OCI-LY7 (cell line): ENCODE data around the gene FAM170B. TPM values are rescaled to one million over a fixed set of nuclear protein-coding genes. Genes with fewer than 3 reads are reported as not detected.
A peak's percentile ranks its signal among the peaks of the same experiment; 100 is the strongest.

ENCODE experiments used
- BruUV-seq: library from RNA; stranded (reverse); fragments of 400-500 nt; replicated peaks from 2 replicates; lab custom pipeline; 2021; lab: Mats Ljungman, UMichigan
- CTCF ChIA-PET: fragments of 300-600 bp; sonication (Branson Sonifier 250); formaldehyde crosslinking; loops from one replicate; lab custom pipeline; 2022; ENCODE audit warnings: antibody characterized with exemption; ENCODE audit not compliant: unreplicated experiment; lab: Charles Lee
- POLR2A ChIA-PET: fragments of 300-600 bp; sonication (Branson Sonifier 250); formaldehyde crosslinking; loops from one replicate; lab custom pipeline; 2022; ENCODE audit warnings: antibody characterized with exemption; lab: Charles Lee
- DNase-seq: peaks from one replicate; pipeline ENCODE4 v3.0.0-alpha.2; 2015; ENCODE audit warnings: low spot score
- H2AFZ ChIP-seq: fragments of 200-600 bp; sonication (generic), shearing (Covaris generic); 2 replicates; pipeline ENCODE4 v1.6.1; 2014; ENCODE audit warnings: mild to moderate bottlenecking, antibody characterized with exemption, low read length, moderate library complexity
- H3K27ac ChIP-seq: fragments of 200-600 bp; sonication (generic); 2 replicates; pipeline ENCODE4 v1.5.1; 2014; ENCODE audit warnings: mixed run types, low read depth, mild to moderate bottlenecking, moderate library complexity, low read length, inconsistent platforms; ENCODE audit not compliant: poor library complexity, severe bottlenecking
- H3K36me3 ChIP-seq: fragments of 200-600 bp; sonication (generic); 2 replicates; pipeline ENCODE4 v1.6.1; 2014; ENCODE audit warnings: mild to moderate bottlenecking, antibody characterized with exemption, low read length, moderate library complexity, mixed read lengths; ENCODE audit not compliant: insufficient read depth
- H3K4me1 ChIP-seq: fragments of 200-600 bp; sonication (generic); 2 replicates; pipeline ENCODE4 v1.5.1; 2014; ENCODE audit warnings: mild to moderate bottlenecking, low read length; ENCODE audit not compliant: insufficient read depth, poor library complexity, severe bottlenecking
- H3K4me2 ChIP-seq: fragments of 200-600 bp; sonication (generic); 2 replicates; pipeline ENCODE4 v1.6.1; 2014; ENCODE audit warnings: mild to moderate bottlenecking, low read length
- H3K4me3 ChIP-seq: fragments of 200-600 bp; sonication (generic); 2 replicates; pipeline ENCODE4 v1.5.1; 2014; ENCODE audit warnings: mild to moderate bottlenecking, low read depth, low read length; ENCODE audit not compliant: poor library complexity, severe bottlenecking
- H3K79me2 ChIP-seq: fragments of 200-600 bp; sonication (generic); 2 replicates; pipeline ENCODE4 v1.6.1; 2016; ENCODE audit warnings: low read depth, mild to moderate bottlenecking, low read length, moderate library complexity, mixed read lengths; ENCODE audit not compliant: insufficient read depth
- H3K9me2 ChIP-seq: fragments of 200-600 bp; sonication (generic); 2 replicates; pipeline ENCODE4 v1.6.1; 2016; ENCODE audit warnings: mild to moderate bottlenecking, low read length, mixed read lengths; ENCODE audit not compliant: insufficient read depth
- H3K9me3 ChIP-seq: fragments of 200-600 bp; sonication (generic); 2 replicates; pipeline ENCODE4 v1.6.1; 2014; ENCODE audit warnings: mild to moderate bottlenecking, mixed run types, low read length, mixed read lengths
- H4K20me1 ChIP-seq: fragments of 200-600 bp; sonication (generic); 2 replicates; pipeline ENCODE4 v1.6.1; 2014; ENCODE audit warnings: mild to moderate bottlenecking, antibody characterized with exemption, low read length, moderate library complexity, mixed read lengths; ENCODE audit not compliant: insufficient read depth
- EZH2phosphoT487 ChIP-seq: fragments of 200-600 bp; sonication (generic); IDR thresholded peaks from 2 replicates; pipeline ENCODE4 v1.6.1; 2018; ENCODE audit warnings: low read depth, borderline replicate concordance, mild to moderate bottlenecking, mixed run types, antibody characterized with exemption, low read length, moderate library complexity, mixed read lengths
- intact Hi-C: fragments of 100-400 bp; cut with micrococcal nuclease; formaldehyde crosslinking; loops from one replicate; pipeline ENCODE4 v1.10.0; 2022; ENCODE audit not compliant: unreplicated experiment
- total RNA-seq, 2 experiments: library from RNA; depleted of rRNA in 1 of 2; stranded (reverse); fragments of >200 nt in 1 of 2; shearing (Covaris generic) in 1 of 2; gene quantifications; 2 replicates each; pipeline ENCODE4 v1.2.3, GENCODE V29; 2014 to 2022
- TF ChIP-seq, protein P1 (sequence below): fragments of 200-600 bp; sonication (generic); conservative IDR thresholded peaks from 2 replicates; pipeline ENCODE4 v1.5.1; 2014; ENCODE audit warnings: mild to moderate bottlenecking, antibody characterized with exemption, low read length, moderate library complexity, mixed read lengths

Gene FAM170B
- total RNA-seq, 2 experiments from 2014 or later = 0.23 to 0.38 TPM

DNA sequence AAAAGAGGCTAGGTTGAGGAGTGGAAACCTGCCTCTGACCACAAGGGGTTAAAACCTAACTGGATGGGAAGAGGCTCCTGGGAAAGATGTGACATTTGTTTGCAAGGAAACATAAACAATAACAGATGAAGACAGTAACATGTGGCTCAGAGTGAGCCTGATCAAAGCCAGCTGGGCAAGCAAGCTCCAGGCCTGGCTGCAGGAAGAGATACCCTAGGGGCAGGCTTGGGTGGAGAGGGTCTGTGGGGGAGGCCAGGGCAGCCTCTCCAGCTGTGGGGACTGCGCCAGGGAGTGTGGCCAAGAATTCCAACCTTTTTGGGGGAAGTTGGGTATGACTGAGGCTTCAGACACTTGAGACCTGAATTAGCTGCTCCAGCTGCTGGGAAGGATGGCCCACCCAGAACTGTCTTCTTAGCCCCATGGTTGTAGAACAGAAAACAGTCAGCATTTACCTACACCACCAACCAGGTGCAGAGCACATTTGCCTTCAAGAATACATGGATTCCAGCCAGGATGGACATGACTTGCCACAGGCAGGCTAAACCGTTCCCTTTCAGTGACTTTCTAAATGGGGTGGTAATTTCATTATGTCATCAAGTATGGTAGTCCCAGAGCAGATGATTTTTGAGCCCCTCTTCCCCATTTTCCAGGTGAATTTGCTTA lies 10.4 kb upstream of the FAM170B start:
- H3K27ac ChIP-seq = no peak overlapping the region
- H2AFZ ChIP-seq = no peak overlapping the region
- no TSS peak for BruUV-seq
- ChIA-PET POLR2A (interaction anchor here (1.5 kb wide), 1 partner anchor 9 kb away, joined by 4 read pairs; no protein-coding TSS in a partner anchor), CTCF (interaction anchor here (1.0 kb wide), 1 partner anchor 10 kb away, joined by 3 read pairs; the partner anchor contains the start of gene FAM170B)
- no peaks in the 10 kb centered on the region for H3K79me2 ChIP-seq
- TF ChIP-seq EZH2phosphoT487 = no peak
- TF ChIP-seq, protein P1, sequence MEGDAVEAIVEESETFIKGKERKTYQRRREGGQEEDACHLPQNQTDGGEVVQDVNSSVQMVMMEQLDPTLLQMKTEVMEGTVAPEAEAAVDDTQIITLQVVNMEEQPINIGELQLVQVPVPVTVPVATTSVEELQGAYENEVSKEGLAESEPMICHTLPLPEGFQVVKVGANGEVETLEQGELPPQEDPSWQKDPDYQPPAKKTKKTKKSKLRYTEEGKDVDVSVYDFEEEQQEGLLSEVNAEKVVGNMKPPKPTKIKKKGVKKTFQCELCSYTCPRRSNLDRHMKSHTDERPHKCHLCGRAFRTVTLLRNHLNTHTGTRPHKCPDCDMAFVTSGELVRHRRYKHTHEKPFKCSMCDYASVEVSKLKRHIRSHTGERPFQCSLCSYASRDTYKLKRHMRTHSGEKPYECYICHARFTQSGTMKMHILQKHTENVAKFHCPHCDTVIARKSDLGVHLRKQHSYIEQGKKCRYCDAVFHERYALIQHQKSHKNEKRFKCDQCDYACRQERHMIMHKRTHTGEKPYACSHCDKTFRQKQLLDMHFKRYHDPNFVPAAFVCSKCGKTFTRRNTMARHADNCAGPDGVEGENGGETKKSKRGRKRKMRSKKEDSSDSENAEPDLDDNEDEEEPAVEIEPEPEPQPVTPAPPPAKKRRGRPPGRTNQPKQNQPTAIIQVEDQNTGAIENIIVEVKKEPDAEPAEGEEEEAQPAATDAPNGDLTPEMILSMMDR = no peak
- no peaks in the 10 kb centered on the region for H3K9me2 ChIP-seq
- DNase-seq = no peak
- H3K9me3 ChIP-seq = no peaks in the 10 kb centered on the region
- no peak overlapping the region for H3K4me2 ChIP-seq
- no peaks in the 10 kb centered on the region for H4K20me1 ChIP-seq
- H3K36me3 ChIP-seq = no peaks in the 10 kb centered on the region; the same call in 1 of the 2 replicates
- intact Hi-C loops = no loop called here
- peaks cover 24% of the 10 kb centered on the region for H3K4me1 ChIP-seq
- H3K4me3 ChIP-seq = no peak overlapping the region

DNA sequence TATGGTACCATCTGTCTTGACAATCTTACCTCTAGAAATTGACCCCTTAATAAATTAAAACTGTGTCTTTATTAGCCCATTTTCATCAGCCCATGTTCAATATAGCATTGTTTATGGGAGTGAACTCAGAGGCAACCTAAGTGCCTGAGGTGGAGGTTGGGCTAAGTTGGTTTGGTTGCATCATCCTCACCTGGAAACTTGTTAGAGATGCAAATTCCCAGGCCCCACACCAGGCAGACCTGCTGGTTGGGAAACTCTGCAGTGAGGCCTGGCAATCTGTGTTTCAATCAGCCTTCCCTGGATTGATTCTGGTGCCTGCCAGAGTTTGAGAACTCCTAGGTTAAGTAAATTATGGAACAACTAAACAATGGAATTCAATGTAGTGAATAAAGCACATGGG lies 9.4 kb upstream of the FAM170B start:
- Histone ChIP-seq H2AFZ (peak overlapping the region; percentile 23; the same call in 1 of the 2 replicates), H4K20me1 (no peaks in the 10 kb centered on the region), H3K79me2 (no peaks in the 10 kb centered on the region), H3K36me3 (no peaks in the 10 kb centered on the region; the same call in 1 of the 2 replicates), H3K4me1 (peaks cover 30% of the 10 kb centered on the region), H3K9me3 (no peaks in the 10 kb centered on the region), H3K4me2 (peak overlapping the region; percentile 10; the same call in 1 of the 2 replicates), H3K4me3 (no peak overlapping the region), H3K27ac (peak overlapping the region; percentile 10), H3K9me2 (no peaks in the 10 kb centered on the region)
- CTCF ChIA-PET = interaction anchor here (1.0 kb wide), 1 partner anchor 9 kb away, joined by 3 read pairs; the partner anchor contains the start of gene FAM170B
- intact Hi-C loops = no loop called here
- POLR2A ChIA-PET = interaction anchor here (1.1 to 1.5 kb wide), 2 partner anchors 8 kb away, joined by 3 to 4 read pairs; no protein-coding TSS in a partner anchor
- no peak for TF ChIP-seq EZH2phosphoT487
- TF ChIP-seq, protein P1 = no peak
- peak; percentile 71 for DNase-seq
- no TSS peak for BruUV-seq
